Mesothelial cell of epicardium (in vitro differentiated cells): ENCODE data around the gene RAD51B. TPM values are rescaled to one million over a fixed set of nuclear protein-coding genes. Genes with fewer than 3 reads are reported as not detected.
"Not testable (repeated sequence)": the region's sequence is repeated elsewhere in the genome, so short reads cannot be mapped to it uniquely, and the experiment has no call there.

Source experiments
- DNase-seq, 2 experiments: peaks; one replicate each; pipeline ENCODE4 v3.0.0; 2021; ENCODE audit warnings: low spot score in 2 of 2; ENCODE audit not compliant: unreplicated experiment in 2 of 2
- H3K27ac Mint-ChIP-seq: 2 replicates; pipeline ENCODE4 v1.8.0; 2021; ENCODE audit warnings: mixed read lengths
- H3K27me3 Mint-ChIP-seq: 2 replicates; pipeline ENCODE4 v1.8.0; 2021; ENCODE audit warnings: low read depth, mixed read lengths
- H3K36me3 Mint-ChIP-seq: 2 replicates; pipeline ENCODE4 v1.8.0; 2021; ENCODE audit warnings: mixed read lengths
- H3K4me1 Mint-ChIP-seq: 2 replicates; pipeline ENCODE4 v1.8.0; 2021; ENCODE audit warnings: mixed read lengths
- H3K4me3 Mint-ChIP-seq: 2 replicates; pipeline ENCODE4 v1.8.0; 2021; ENCODE audit warnings: mild to moderate bottlenecking, moderate library complexity, mixed read lengths
- H3K9me3 Mint-ChIP-seq: 2 replicates; pipeline ENCODE4 v1.8.0; 2021; ENCODE audit warnings: mixed read lengths
- total RNA-seq: library from RNA; stranded (reverse); gene quantifications from 3 replicates; pipeline ENCODE4 v1.2.1, GENCODE V29; 2021
- TF ChIP-seq, protein P1 (sequence below): fragments of 200-600 bp; sonication (generic); IDR thresholded peaks from one replicate; pipeline ENCODE4 v1.5.0; 2021; ENCODE audit warnings: antibody characterized with exemption; ENCODE audit not compliant: unreplicated experiment

RAD51B gene
- total RNA-seq, 1 donor from 2014 or later: 34.7 TPM

DNA sequence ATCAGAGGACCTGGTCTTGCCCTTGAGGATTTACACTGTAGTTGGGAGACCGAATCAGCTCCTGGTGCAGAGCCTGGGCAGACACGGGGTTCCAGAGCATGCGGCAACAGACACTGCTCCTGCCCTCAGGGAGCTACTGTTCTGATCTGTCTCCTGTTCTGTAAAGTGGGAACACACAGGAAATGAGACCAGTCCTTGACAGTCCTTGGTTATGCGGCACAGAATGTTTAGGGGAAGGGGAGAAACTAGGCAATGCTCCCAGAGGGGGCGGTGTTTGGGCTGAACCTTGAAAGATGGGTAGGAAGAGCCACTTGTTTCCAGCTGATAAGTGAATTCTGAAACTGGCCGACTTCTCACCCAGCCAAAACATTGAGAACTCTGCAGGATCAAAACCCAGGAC lies 840.9 kb downstream of the RAD51B start:
- Mint-ChIP-seq H3K36me3 (no peaks in the 10 kb centered on the region), H3K9me3 (no peaks in the 10 kb centered on the region), H3K4me1 (peaks cover 79% of the 10 kb centered on the region), H3K4me3 (no peak overlapping the region), H3K27me3 (no peaks in the 10 kb centered on the region), H3K27ac (peak overlapping the region; percentile 97)
- peak in 1 of 2 experiments; percentile 22 for DNase-seq
- TF ChIP-seq, protein P1, sequence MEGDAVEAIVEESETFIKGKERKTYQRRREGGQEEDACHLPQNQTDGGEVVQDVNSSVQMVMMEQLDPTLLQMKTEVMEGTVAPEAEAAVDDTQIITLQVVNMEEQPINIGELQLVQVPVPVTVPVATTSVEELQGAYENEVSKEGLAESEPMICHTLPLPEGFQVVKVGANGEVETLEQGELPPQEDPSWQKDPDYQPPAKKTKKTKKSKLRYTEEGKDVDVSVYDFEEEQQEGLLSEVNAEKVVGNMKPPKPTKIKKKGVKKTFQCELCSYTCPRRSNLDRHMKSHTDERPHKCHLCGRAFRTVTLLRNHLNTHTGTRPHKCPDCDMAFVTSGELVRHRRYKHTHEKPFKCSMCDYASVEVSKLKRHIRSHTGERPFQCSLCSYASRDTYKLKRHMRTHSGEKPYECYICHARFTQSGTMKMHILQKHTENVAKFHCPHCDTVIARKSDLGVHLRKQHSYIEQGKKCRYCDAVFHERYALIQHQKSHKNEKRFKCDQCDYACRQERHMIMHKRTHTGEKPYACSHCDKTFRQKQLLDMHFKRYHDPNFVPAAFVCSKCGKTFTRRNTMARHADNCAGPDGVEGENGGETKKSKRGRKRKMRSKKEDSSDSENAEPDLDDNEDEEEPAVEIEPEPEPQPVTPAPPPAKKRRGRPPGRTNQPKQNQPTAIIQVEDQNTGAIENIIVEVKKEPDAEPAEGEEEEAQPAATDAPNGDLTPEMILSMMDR: no peak

DNA sequence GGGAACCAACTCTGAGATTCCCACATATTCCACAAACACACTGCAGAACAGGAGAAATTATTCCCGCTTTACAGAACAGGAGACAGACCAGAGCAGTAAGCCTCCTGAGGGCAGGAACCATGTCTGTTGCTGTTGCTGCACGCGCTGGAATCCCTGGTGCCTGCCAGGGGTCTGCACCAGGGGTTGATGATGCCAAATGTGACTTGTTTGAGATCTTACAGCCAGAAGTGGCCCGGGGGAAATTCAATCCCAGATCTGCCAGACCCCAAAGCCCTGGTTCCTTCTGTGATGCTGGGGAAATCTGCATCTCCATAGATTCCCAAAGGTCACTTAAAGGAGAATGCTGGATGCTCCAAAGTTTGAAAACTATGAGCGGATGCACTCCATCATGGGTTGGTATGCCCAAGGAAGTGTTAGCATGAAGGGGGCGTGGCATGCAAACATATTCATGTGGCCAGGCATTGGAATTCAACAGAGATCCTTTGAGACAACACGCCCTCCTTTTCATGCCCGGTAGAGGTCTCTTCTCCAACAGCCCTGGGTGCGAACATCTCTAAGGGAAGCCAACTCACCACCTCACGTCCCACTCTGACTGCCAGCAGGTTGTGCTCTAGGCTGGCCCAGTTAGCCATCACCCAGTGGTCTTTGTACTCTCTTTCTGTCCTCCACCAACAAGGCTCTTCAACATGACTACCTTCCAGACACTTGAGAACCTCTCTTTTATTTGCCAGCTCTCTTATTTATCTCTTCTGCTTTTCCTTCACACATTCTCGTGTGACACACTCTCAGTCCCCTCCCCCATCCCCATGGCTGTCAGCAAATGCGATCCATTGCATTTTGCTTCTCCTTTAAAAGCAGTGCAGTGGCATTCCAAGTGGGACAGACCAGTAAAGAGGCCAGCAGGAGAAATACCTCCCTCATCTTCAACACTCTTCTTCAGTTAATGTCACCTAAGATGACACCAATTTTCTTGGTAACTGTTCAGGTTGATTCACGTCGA lies 841.9 kb downstream of the RAD51B start:
- H3K4me3 Mint-ChIP-seq: no peak overlapping the region

DNA sequence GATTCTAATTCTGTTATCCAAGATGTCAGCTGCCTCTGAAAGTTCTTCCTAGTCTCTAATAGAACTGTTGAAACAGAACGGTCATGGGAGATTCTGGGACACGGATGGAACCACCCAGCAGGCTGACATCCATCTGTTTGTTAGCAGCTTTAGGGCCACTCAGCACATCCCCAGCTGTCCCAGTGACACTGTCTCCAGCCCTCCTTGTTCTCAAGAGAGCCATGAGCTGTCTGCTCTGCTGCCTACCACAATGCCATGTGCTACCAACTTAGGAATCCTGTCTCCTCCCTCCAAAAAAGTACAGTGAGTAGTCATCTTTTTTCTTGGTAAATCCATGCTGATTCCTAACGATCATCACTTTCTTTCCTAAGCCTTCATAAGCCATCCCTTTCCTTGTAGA lies 842.8 kb downstream of the RAD51B start:
- no peaks in the 10 kb centered on the region for H3K36me3 Mint-ChIP-seq
- DNase-seq: no peak
- H3K9me3 Mint-ChIP-seq: no peaks in the 10 kb centered on the region
- no peaks in the 10 kb centered on the region for H3K27me3 Mint-ChIP-seq
- TF ChIP-seq, protein P1: no peak
- H3K4me3 Mint-ChIP-seq: no peak overlapping the region
- peaks cover 84% of the 10 kb centered on the region for H3K4me1 Mint-ChIP-seq
- peak overlapping the region; percentile 62 for H3K27ac Mint-ChIP-seq

More for the DNA sequence above, 841.9 kb downstream of the RAD51B start:
- Mint-ChIP-seq H3K36me3 (no peaks in the 10 kb centered on the region), H3K27me3 (no peaks in the 10 kb centered on the region), H3K4me1 (peaks cover 83% of the 10 kb centered on the region), H3K9me3 (no peaks in the 10 kb centered on the region), H3K27ac (peak overlapping the region; percentile 62)
- DNase-seq: peak in 1 of 2 experiments; percentile 26
- TF ChIP-seq, protein P1: no peak

DNA sequence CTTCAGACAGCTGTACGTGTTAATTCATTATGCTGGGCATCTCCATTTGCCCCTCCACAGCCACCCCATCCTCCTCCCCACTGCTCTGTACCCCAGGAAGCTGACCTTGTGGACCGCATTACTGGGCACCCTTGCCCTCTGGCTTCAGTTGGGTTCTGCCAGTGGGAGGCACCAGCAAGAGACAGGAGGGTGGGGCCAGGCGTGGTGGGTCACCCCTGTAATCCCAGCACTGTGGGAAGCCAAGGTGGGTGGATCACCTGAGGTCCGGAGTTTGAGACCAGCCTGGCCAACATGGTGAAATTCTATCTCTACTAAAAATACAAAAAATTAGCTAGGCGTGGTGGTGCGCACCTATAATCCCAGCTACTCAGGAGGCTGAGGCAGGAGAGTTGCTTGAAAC lies 843.2 kb downstream of the RAD51B start:
- peaks cover 84% of the 10 kb centered on the region for H3K4me1 Mint-ChIP-seq
- not testable (repeated sequence) for H3K27ac Mint-ChIP-seq, H3K27me3 Mint-ChIP-seq

DNA sequence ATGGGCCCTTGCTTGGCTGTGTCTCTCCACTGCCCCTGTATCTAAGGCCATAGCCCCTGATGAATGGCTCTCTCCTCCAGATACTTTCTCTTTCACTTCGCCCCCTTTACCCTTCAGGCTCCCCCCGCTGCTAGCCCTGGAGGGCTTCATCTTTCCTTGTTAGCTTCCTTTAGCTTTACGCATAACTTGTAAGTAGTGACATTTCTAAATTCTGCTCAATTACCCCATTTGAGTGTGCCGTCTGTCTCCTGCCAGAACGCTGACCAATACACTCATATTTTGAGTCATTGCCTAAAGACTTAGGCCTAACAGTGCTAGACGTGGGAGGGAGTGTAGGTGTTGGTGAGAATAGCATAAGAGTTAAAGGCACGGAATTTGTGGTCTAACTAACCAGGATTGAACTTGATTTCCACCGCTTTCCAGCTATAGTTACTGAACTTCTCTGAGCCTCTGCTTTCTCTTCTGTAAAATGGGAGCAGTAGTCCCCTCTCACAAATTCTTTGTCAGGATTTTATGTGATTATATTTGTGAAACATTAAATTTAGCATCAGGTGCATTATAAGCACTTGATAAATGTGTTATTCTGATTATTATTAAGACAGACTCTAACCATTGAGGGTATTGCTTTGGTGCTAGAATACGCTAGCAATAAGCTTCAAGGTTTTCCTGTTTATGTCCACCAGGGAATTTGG lies 844.0 kb downstream of the RAD51B start:
- Mint-ChIP-seq H3K27ac (peak overlapping the region; percentile 69), H3K36me3 (no peaks in the 10 kb centered on the region), H3K4me1 (peaks cover 84% of the 10 kb centered on the region), H3K9me3 (no peaks in the 10 kb centered on the region), H3K4me3 (no peak overlapping the region), H3K27me3 (no peaks in the 10 kb centered on the region)
- TF ChIP-seq, protein P1: no peak
- DNase-seq: no peak

More for the DNA sequence above, 843.2 kb downstream of the RAD51B start:
- H3K36me3 Mint-ChIP-seq, DNase-seq, H3K9me3 Mint-ChIP-seq, H3K4me3 Mint-ChIP-seq: not testable (repeated sequence)

DNA sequence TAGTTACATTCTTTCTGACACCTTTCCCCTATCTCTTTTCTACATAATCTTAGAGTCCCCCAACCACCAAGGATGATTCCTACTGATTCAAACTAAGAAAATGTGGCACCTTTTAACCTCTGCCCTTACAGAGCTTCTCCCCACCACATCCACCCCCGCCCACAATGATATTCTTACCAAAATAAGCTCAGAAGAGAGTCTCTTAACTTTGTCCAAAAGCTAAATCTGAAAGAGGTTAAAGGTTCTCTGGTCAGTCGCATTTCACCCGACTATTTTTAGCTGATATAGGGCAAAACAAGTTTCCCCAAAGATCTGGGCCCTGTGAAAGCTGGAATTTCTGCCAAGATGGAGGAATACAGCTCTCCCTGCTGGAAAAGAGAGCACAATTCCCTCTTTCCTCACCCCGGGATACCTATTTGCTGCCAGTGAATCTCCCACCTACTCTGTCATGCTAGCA lies 844.7 kb downstream of the RAD51B start:
- Mint-ChIP-seq H3K4me3 (no peak overlapping the region), H3K27ac (peak overlapping the region; percentile 93), H3K9me3 (no peaks in the 10 kb centered on the region), H3K27me3 (no peaks in the 10 kb centered on the region), H3K36me3 (no peaks in the 10 kb centered on the region), H3K4me1 (peaks cover 84% of the 10 kb centered on the region)
- no peak for DNase-seq
- TF ChIP-seq, protein P1: no peak
